Loucy (cell line): ENCODE measurements around the gene UBASH3A.
"Not testable (repeated sequence)": the region's sequence is repeated elsewhere in the genome, so short reads cannot be mapped to it uniquely, and the experiment has no call there.

Experiments used
- H2AFZ ChIP-seq: fragments of 200-600 bp; sonication (generic); 2 replicates; pipeline ENCODE4 v1.6.0; 2016; ENCODE audit warnings: antibody characterized with exemption, mild to moderate bottlenecking, low read length, moderate library complexity
- H3F3A ChIP-seq: fragments of 200-600 bp; 2 replicates; pipeline ENCODE4 v1.6.0; 2016; ENCODE audit warnings: antibody characterized with exemption, low read depth, mild to moderate bottlenecking
- H3K27me3 ChIP-seq: fragments of 200-600 bp; sonication (generic); 2 replicates; pipeline ENCODE4 v1.6.1; 2014; ENCODE audit warnings: low read length, mild to moderate bottlenecking; ENCODE audit not compliant: insufficient read depth, poor library complexity, severe bottlenecking
- H3K36me3 ChIP-seq: fragments of 200-600 bp; sonication (generic); 2 replicates; pipeline ENCODE4 v1.6.1; 2016; ENCODE audit warnings: low read length; ENCODE audit not compliant: insufficient read depth
- H3K4me1 ChIP-seq: fragments of 200-600 bp; sonication (generic); 2 replicates; pipeline ENCODE4 v1.5.1; 2014; ENCODE audit warnings: low read length, mild to moderate bottlenecking; ENCODE audit not compliant: insufficient read depth, poor library complexity, severe bottlenecking
- H3K4me2 ChIP-seq: fragments of 200-600 bp; sonication (generic); 2 replicates; pipeline ENCODE4 v1.6.0; 2014; ENCODE audit warnings: antibody characterized with exemption, low read length, low read depth, mild to moderate bottlenecking; ENCODE audit not compliant: poor library complexity, severe bottlenecking
- H3K4me3 ChIP-seq: fragments of 200-600 bp; sonication (generic); 2 replicates; pipeline ENCODE4 v1.5.1; 2014; ENCODE audit warnings: low read length, mild to moderate bottlenecking, mixed read lengths; ENCODE audit not compliant: poor library complexity, severe bottlenecking
- H3K79me2 ChIP-seq: fragments of 200-600 bp; sonication (generic); 2 replicates; pipeline ENCODE4 v1.6.1; 2014; ENCODE audit warnings: low read length; ENCODE audit not compliant: insufficient read depth
- H3K9ac ChIP-seq: fragments of 200-600 bp; sonication (generic); 2 replicates; pipeline ENCODE4 v1.6.0; 2014; ENCODE audit warnings: mild to moderate bottlenecking, low read depth, low read length, moderate library complexity; ENCODE audit not compliant: poor library complexity, severe bottlenecking
- H3K9me2 ChIP-seq: fragments of 200-600 bp; sonication (generic); replicated peaks from 2 replicates; pipeline ENCODE4 v1.6.1; 2016; ENCODE audit warnings: low read depth, low read length, mixed read lengths
- H3K9me3 ChIP-seq: fragments of 200-600 bp; sonication (generic); 2 replicates; pipeline ENCODE4 v1.6.1; 2014; ENCODE audit warnings: mild to moderate bottlenecking, antibody characterized with exemption, low read length, low read depth; ENCODE audit not compliant: insufficient read depth
- H4K20me1 ChIP-seq: fragments of 200-600 bp; sonication (generic); 2 replicates; pipeline ENCODE4 v1.6.0; 2014; ENCODE audit warnings: antibody characterized with exemption, low read length, mild to moderate bottlenecking; ENCODE audit not compliant: insufficient read depth, poor library complexity, severe bottlenecking
- CTCF ChIP-seq: fragments of 200-600 bp; sonication (generic); conservative IDR thresholded peaks from 2 replicates; pipeline ENCODE4 v1.5.1; 2014; ENCODE audit warnings: mild to moderate bottlenecking, antibody characterized with exemption, low read length
- EZH2phosphoT487 ChIP-seq: fragments of 200-600 bp; IDR thresholded peaks from 2 replicates; pipeline ENCODE4 v1.6.1; 2018; ENCODE audit warnings: antibody characterized with exemption, mild to moderate bottlenecking, moderate library complexity, borderline replicate concordance

Gene UBASH3A

DNA sequence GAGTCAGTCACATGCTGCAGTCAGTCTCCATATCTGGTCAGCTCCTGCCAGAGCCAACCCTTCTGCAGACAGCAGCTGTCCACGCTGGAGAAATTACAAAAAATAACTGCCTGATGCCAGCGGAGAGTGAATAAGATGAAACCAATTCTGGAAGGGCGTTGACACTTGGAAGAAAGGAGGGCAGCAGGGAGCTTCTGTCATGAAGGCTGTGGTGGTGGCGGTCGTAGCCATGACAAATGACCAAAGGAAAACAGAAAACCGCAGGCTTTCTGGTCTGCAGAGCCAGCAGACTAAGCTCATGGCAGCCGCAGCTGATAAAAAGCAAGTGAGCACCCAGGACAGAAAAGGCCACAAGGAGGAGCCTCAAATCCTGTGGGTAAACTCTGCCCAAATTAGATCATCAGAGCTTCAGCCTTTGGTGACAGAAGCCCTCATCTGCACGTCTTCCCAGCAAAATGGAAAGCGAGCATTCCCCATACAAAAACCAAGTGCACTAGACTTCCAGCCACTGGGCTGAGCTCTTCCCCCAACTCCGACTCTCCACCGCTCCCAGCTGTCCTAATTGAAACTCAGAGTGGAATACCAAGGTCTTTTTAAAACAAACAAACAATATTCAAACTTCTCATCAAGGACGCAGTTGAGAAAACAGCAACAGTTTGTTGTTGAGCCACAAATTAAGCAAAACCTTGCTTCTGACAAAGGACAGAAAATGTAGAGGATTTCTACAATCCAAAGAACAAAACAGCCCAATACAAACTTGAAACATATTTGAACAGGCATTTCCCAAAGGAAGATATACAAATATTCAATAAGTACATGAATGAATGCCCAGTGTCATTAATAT, 63.7 kb downstream of the UBASH3A start:
- H3K79me2 ChIP-seq: no peaks in the 10 kb centered on the region
- peak overlapping the region; percentile 16 for H3K4me3 ChIP-seq
- peaks cover 12% of the 10 kb centered on the region; the same call in 1 of the 2 replicates for H3F3A ChIP-seq
- H3K9ac ChIP-seq: peak overlapping the region; percentile 83
- H3K27me3 ChIP-seq: no peaks in the 10 kb centered on the region
- H3K36me3 ChIP-seq: no peaks in the 10 kb centered on the region
- no peaks in the 10 kb centered on the region for H3K9me2 ChIP-seq
- H3K4me1 ChIP-seq: peaks cover 81% of the 10 kb centered on the region
- no peak for TF ChIP-seq EZH2phosphoT487
- TF ChIP-seq CTCF: peak; percentile 66
- 0 out of 2 replicates have a peak overlapping the region, but pooled peaks have one; percentile 3 for H2AFZ ChIP-seq
- no peaks in the 10 kb centered on the region for H4K20me1 ChIP-seq
- no peaks in the 10 kb centered on the region for H3K9me3 ChIP-seq
- H3K4me2 ChIP-seq: peak overlapping the region; percentile 44

GRCh38 chr21:42468491-42469131, 64.9 kb downstream of the UBASH3A start:
- Histone ChIP-seq H3K27me3 (no peaks in the 10 kb centered on the region), H3K9ac (peak overlapping the region; percentile 83), H4K20me1 (no peaks in the 10 kb centered on the region), H3K9me2 (no peaks in the 10 kb centered on the region), H2AFZ (no peak overlapping the region), H3K4me1 (peaks cover 77% of the 10 kb centered on the region), H3F3A (peaks cover 12% of the 10 kb centered on the region; the same call in 1 of the 2 replicates), H3K36me3 (no peaks in the 10 kb centered on the region), H3K9me3 (no peaks in the 10 kb centered on the region), H3K79me2 (no peaks in the 10 kb centered on the region), H3K4me2 (no peak overlapping the region), H3K4me3 (no peak overlapping the region)
- TF ChIP-seq CTCF: no peak
- TF ChIP-seq EZH2phosphoT487: no peak

DNA sequence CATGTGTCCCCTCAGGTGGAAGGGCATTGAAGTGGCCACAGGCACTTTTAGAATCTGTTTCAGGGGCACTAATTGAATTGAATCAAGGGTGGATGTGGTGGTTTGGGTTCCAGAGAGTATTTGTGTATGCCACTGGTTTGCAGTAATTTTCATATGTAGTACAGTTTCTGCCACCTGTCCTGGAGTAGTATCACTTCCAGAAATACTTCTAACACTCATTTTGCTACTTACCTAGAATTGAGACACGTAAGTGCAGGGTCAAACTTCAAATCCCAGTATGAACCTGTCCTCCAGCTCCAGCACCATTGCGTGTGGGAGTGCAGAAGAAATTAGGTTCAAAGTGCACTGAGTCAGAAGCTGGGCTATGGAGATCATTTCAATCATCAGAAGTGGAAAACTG, 65.6 kb downstream of the UBASH3A start:
- no peaks in the 10 kb centered on the region for H3K27me3 ChIP-seq
- no peak overlapping the region for H3K4me3 ChIP-seq
- H3K79me2 ChIP-seq: no peaks in the 10 kb centered on the region
- H3K9ac ChIP-seq: peak overlapping the region; percentile 83
- TF ChIP-seq CTCF: no peak
- no peak for TF ChIP-seq EZH2phosphoT487
- H4K20me1 ChIP-seq: no peaks in the 10 kb centered on the region
- no peak overlapping the region for H3K4me2 ChIP-seq
- H3K36me3 ChIP-seq: no peaks in the 10 kb centered on the region
- H3F3A ChIP-seq: peaks cover 11% of the 10 kb centered on the region; the same call in 1 of the 2 replicates
- H3K9me2 ChIP-seq: no peaks in the 10 kb centered on the region
- H2AFZ ChIP-seq: no peak overlapping the region
- no peaks in the 10 kb centered on the region for H3K9me3 ChIP-seq
- H3K4me1 ChIP-seq: peaks cover 77% of the 10 kb centered on the region

DNA sequence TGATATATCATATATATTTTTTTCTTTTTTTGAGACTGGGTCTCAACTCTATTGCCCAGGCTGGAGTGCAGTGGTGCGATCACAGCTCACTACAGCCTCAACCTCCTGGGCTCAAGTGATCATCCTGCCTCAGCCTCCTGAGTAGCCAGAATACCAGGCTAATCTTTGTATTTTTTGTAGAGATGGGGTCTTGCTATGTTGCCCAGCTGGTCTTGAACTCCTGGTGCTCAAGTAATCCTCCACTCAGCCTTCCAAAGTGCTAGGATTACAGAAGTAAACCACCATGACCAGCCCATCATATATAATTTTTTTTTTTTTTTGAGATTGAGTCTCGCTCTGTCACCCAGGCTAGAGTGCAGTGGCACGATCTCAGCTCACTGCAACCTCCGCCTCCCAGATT, 66.0 kb downstream of the UBASH3A start:
- not testable (repeated sequence) for H3K9ac ChIP-seq, H3K27me3 ChIP-seq, H4K20me1 ChIP-seq, H2AFZ ChIP-seq, H3K36me3 ChIP-seq, H3F3A ChIP-seq, H3K9me2 ChIP-seq, H3K79me2 ChIP-seq, H3K4me2 ChIP-seq, H3K4me3 ChIP-seq, H3K9me3 ChIP-seq
- H3K4me1 ChIP-seq: peaks cover 76% of the 10 kb centered on the region
